ENCODE results near the gene SMYD4.

Gene SMYD4

DNA sequence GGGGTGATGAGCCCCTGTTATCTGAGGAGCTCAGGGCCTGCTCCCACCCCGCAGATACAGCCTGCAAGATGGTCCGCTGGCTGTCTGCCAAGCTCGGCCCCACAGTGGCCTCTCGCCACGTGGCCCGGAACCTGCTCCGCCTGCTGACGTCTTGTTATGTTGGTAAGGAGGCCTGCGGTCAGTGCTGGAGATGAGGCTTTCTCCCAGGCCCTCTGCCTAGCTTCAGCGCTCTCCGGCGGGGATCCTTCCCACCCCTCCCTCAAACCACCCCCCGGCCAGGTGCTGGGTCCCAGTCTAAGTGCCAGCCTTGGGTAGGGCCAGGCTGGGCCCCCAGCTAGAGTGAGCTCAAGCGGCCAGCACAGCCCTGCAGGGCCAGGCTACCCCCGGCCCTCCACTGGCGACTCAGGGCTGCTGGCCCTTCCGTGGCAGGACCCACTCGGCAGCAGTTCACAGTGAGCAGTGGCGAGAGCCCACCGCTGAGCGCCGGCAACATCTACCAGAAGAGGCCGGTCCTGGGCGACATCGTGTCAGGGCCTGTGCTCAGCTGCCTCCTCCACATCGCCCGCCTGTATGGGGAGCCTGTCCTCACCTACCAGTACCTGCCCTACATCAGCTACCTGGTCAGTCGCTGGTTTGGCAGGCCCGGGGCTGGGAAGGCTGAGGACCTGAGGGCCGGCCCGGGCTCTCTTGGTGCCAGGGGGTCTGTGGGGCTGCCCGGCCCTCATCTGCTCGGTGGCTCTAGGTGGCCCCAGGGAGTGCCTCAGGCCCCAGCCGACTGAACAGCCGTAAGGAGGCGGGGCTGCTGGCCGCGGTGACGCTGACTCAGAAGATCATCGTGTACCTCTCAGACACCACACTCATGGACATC, 99.1 kb downstream of the SMYD4 start:
- TF ChIP-seq, protein P1, sequence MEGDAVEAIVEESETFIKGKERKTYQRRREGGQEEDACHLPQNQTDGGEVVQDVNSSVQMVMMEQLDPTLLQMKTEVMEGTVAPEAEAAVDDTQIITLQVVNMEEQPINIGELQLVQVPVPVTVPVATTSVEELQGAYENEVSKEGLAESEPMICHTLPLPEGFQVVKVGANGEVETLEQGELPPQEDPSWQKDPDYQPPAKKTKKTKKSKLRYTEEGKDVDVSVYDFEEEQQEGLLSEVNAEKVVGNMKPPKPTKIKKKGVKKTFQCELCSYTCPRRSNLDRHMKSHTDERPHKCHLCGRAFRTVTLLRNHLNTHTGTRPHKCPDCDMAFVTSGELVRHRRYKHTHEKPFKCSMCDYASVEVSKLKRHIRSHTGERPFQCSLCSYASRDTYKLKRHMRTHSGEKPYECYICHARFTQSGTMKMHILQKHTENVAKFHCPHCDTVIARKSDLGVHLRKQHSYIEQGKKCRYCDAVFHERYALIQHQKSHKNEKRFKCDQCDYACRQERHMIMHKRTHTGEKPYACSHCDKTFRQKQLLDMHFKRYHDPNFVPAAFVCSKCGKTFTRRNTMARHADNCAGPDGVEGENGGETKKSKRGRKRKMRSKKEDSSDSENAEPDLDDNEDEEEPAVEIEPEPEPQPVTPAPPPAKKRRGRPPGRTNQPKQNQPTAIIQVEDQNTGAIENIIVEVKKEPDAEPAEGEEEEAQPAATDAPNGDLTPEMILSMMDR (IDR thresholded peaks at IDR 0.05; ENCODE audit: low read depth, low read length) = no peak
- H3K4me3 ChIP-seq (ENCODE audit: low read depth, low read length) = no peak overlapping the region
- DNase-seq (ENCODE audit: low read depth, low spot score) = peak; percentile 81
- in situ Hi-C loops (cut with HindIII; ENCODE audit: low sequenced_read_pairs) = no loop called here

DNA sequence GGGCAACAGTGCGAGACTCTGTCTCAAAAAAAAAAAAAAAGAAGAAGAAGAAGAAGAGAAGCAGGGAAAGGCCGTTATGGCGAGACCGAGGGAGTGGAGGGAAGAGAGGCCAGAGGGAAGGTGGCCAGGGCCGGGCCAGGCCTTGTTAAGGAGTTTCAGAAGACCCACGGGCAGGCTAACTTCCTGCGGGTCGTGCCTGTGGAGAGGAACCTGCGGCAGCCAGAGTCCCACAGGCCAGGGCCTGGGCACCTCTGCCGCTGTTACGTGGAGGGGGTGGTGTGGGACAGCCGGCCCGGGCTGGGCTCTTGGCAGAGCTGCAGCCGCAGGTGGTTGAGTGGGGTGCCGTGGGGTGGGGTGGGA, 99.8 kb downstream of the SMYD4 start:
- TF ChIP-seq, protein P1 (IDR thresholded peaks at IDR 0.05; ENCODE audit: low read depth, low read length) = no peak

More for the DNA sequence above, 99.8 kb downstream of the SMYD4 start:
- no peak for DNase-seq (ENCODE audit: low read depth, low spot score)
- no peak overlapping the region for H3K4me3 ChIP-seq (ENCODE audit: low read depth, low read length)
- in situ Hi-C loops (cut with HindIII; ENCODE audit: low sequenced_read_pairs) = no loop called here

All from astrocyte of the spinal cord (primary cell).